ENCODE data around the gene SSX1.
"Not testable (repeated sequence)": the region's sequence is repeated elsewhere in the genome, so short reads cannot be mapped to it uniquely, and the experiment has no call there.

The SSX1 gene, protein sequence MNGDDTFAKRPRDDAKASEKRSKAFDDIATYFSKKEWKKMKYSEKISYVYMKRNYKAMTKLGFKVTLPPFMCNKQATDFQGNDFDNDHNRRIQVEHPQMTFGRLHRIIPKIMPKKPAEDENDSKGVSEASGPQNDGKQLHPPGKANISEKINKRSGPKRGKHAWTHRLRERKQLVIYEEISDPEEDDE

GRCh38 chrX:48255062-48255796 is at the start of gene SSX1:
Gene SSX1, plus strand, starts transcription at chrX:48255392. Its CDS starts 1,850 bp downstream, at chrX:48257242.
- not testable (repeated sequence) for DNase-seq

GRCh38 chrX:48214341-48214740 is 40.9 kb upstream of the SSX1 start:
- not testable (repeated sequence) for DNase-seq

GRCh38 chrX:48224196-48224595 is 31.0 kb upstream of the SSX1 start:
- DNase-seq: not testable (repeated sequence)

GRCh38 chrX:48252945-48253344 is 2.2 kb upstream of the SSX1 start:
- not testable (repeated sequence) for DNase-seq

DNA sequence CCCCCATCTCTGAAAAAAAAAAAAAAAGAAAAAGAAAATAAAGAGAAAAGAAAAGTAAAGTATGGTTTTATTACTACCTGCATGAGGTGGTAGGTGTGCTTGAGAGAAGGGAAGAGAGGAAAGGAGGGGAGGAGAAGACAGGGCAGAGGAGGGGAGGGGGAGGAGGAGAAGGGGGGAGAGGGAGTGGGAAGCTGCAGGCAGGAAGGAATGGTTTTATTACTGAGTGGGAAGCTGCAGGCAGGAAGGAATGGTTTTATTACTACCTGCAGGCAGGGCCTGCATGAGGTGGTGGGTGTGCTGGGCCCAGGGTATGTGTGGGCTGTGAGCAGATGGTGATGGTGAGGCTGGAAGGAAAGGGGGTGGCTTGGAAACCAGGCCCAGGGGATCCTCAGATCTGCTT is 19.2 kb downstream of the SSX1 start:
- not testable (repeated sequence) for DNase-seq

GRCh38 chrX:48278958-48279357 is 23.8 kb downstream of the SSX1 start:
- no peak for DNase-seq

- DNase-seq: not testable (repeated sequence)
Measured at GRCh38 chrX:48280729-48281128, 25.5 kb downstream of the SSX1 start.

DNA sequence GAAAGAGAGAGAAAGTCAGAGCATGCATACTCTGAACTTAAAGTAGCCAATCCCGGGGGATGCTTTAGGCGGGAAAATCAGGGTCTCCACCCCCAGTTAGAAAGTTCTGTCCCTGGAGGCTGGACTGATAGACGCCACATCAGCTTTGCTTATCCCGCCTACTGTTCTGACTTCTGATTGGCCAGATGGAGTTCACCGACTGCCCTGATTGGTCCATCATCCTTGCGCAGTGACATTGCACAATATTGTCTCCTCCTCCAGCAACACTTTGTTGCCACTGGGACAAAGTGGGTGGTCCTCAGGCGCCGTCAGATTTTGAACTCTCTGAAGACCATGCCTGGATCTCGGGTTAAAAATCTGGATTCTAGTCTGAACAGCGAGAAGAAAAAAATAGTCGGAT is 51.0 kb downstream of the SSX1 start:
- DNase-seq: no peak

DNA sequence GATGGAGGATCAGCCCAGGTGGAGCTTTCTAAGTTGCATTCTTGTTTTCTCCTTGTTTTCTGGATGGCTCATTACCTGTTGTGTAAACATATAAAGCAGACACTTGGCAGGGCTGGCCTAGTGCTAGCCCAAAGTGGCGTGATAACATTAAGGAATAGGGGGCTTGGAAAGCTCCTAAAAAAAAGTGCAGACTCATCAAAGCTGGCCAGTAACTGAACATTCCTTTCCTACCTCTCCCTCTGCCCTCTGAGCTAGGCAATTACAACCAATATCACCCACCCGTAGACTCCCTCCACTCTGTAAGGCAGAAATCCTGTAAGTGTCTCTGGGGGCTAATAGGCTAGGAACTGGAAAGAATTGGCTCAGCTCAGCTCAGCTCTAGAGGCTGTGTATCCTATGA is 58.8 kb downstream of the SSX1 start:
- not testable (repeated sequence) for DNase-seq
